Panc1 (cell line): ENCODE results near the gene FIGN. TPM values are rescaled to one million over a fixed set of nuclear protein-coding genes. Genes with fewer than 3 reads are reported as not detected.

Experiments used
- ATAC-seq: fragments of 200-7000 bp; cut with Tn5 transposase; 2 replicates; pipeline ENCODE4 v1.9.1; 2020; ENCODE audit warnings: mild to moderate bottlenecking, moderate library complexity
- BruUV-seq: library from RNA; stranded (reverse); fragments of 400-500 nt; replicated peaks from 2 replicates; lab custom pipeline; 2021; lab: Mats Ljungman, UMichigan
- CTCF ChIA-PET: fragments of 300-600 bp; sonication (Branson Sonifier 250); formaldehyde crosslinking; loops from one replicate; lab custom pipeline; 2022; ENCODE audit warnings: antibody characterized with exemption; lab: Charles Lee
- POLR2A ChIA-PET: fragments of 300-600 bp; sonication (Branson Sonifier 250); formaldehyde crosslinking; loops from one replicate; lab custom pipeline; 2022; ENCODE audit warnings: antibody characterized with exemption; lab: Charles Lee
- DNase-seq: peaks from one replicate; pipeline ENCODE4 v3.0.0-alpha.2; 2010; ENCODE audit warnings: low read depth, low spot score
- H3K27ac ChIP-seq: 2 replicates; pipeline ENCODE4 v1.5.1; 2011; ENCODE audit warnings: mild to moderate bottlenecking, low read length, inconsistent platforms
- H3K27me3 ChIP-seq: fragments of 200-500 bp; sonication (Bioruptor generic); 2 replicates; pipeline ENCODE4 v1.6.0; 2014; ENCODE audit warnings: low read length, inconsistent platforms; ENCODE audit not compliant: control insufficient read depth, insufficient read depth
- H3K36me3 ChIP-seq: fragments of 200-500 bp; sonication (Bioruptor generic); 2 replicates; pipeline ENCODE4 v1.5.1; 2014; ENCODE audit warnings: inconsistent platforms, mild to moderate bottlenecking, low read length, moderate library complexity; ENCODE audit not compliant: control insufficient read depth, insufficient read depth
- H3K4me1 ChIP-seq: 2 replicates; pipeline ENCODE4 v1.5.1; 2011; ENCODE audit warnings: inconsistent platforms, mild to moderate bottlenecking, low read length, moderate library complexity; ENCODE audit not compliant: control insufficient read depth, insufficient read depth
- H3K4me3 ChIP-seq, 2 experiments: 2 replicates each; pipeline ENCODE4 v1.5.1; 2011 to 2012; ENCODE audit warnings: low read depth in 2 of 2, low read length in 2 of 2, mild to moderate bottlenecking in 2 of 2, inconsistent platforms in 1 of 2, moderate library complexity in 1 of 2
- H3K9me3 ChIP-seq: fragments of 200-500 bp; sonication (Bioruptor generic); 2 replicates; pipeline ENCODE4 v1.5.1; 2014; ENCODE audit warnings: low read depth, mild to moderate bottlenecking, inconsistent platforms, low read length, moderate library complexity; ENCODE audit not compliant: control insufficient read depth, insufficient read depth
- POLR2AphosphoS5 ChIP-seq: IDR thresholded peaks from 2 replicates; pipeline ENCODE4 v1.6.1; 2012; ENCODE audit warnings: mild to moderate bottlenecking, low read depth, low read length, moderate library complexity
- SIN3A ChIP-seq: IDR thresholded peaks from 2 replicates; pipeline ENCODE4 v1.6.1; 2012; ENCODE audit warnings: low read depth, mild to moderate bottlenecking, low read length, moderate library complexity, borderline replicate concordance; ENCODE audit not compliant: insufficient read depth
- TCF7L2 ChIP-seq: IDR thresholded peaks from 2 replicates; pipeline ENCODE4 v1.6.1; 2011; ENCODE audit warnings: mild to moderate bottlenecking, low read depth, low read length, inconsistent platforms
- in situ Hi-C: cut with HindIII; loops from 2 replicates; pipeline ENCODE4 v1.10.0; 2016; ENCODE audit warnings: low sequenced_read_pairs, low pct_unique_long_range_greater_than_20kb
- intact Hi-C: fragments of 100-400 bp; cut with micrococcal nuclease; formaldehyde crosslinking; loops from one replicate; pipeline ENCODE4 v1.10.0; 2022; ENCODE audit not compliant: unreplicated experiment
- total RNA-seq: library from RNA; stranded (reverse); gene quantifications from one replicate; pipeline ENCODE4 v1.2.1, GENCODE V29; 2021; ENCODE audit not compliant: unreplicated experiment
- TF ChIP-seq, protein P1 (sequence below), 2 experiments: IDR thresholded peaks; 2 replicates each; pipeline ENCODE4 v1.6.1; 2011 to 2012; ENCODE audit warnings: low read depth in 2 of 2, control low read depth in 1 of 2, low read length in 1 of 2, mild to moderate bottlenecking in 1 of 2, moderate library complexity in 1 of 2; ENCODE audit not compliant: insufficient read depth in 1 of 2
- TF ChIP-seq, protein P2 (sequence below): fragments of 450-650 bp; IDR thresholded peaks from 2 replicates; pipeline ENCODE4 v1.5.1; 2017; ENCODE audit warnings: mild to moderate bottlenecking

FIGN gene
- total RNA-seq, 1 experiment from 2014 or later: 19.5 TPM

DNA sequence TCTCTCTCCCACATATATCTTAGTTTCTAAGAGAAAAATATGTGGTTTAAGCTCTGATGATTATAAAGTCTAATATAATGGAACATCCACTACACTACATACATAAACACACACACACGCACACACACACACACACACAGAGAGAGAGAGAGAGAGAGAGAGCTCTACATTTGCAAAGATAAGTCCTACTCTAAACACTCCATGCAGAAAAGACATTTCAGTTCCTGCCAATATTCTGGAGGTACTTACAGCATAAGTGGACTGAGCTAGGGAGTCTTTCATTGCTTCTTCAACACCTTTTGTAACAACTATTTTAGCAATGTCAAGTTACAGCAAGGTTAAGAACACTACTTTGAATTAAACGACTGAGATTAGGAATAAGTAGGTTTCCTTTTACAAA, 80.1 kb downstream of the FIGN start:
- no peaks in the 10 kb centered on the region for H3K4me1 ChIP-seq
- CTCF ChIA-PET: interaction anchor here (0.7 kb wide), 1 partner anchor 25 kb away, joined by 7 read pairs; no protein-coding TSS in a partner anchor
- no peaks in the 10 kb centered on the region for H3K36me3 ChIP-seq
- DNase-seq: no peak
- no peak for TF ChIP-seq TCF7L2
- TF ChIP-seq POLR2AphosphoS5: no peak
- TF ChIP-seq, protein P1, sequence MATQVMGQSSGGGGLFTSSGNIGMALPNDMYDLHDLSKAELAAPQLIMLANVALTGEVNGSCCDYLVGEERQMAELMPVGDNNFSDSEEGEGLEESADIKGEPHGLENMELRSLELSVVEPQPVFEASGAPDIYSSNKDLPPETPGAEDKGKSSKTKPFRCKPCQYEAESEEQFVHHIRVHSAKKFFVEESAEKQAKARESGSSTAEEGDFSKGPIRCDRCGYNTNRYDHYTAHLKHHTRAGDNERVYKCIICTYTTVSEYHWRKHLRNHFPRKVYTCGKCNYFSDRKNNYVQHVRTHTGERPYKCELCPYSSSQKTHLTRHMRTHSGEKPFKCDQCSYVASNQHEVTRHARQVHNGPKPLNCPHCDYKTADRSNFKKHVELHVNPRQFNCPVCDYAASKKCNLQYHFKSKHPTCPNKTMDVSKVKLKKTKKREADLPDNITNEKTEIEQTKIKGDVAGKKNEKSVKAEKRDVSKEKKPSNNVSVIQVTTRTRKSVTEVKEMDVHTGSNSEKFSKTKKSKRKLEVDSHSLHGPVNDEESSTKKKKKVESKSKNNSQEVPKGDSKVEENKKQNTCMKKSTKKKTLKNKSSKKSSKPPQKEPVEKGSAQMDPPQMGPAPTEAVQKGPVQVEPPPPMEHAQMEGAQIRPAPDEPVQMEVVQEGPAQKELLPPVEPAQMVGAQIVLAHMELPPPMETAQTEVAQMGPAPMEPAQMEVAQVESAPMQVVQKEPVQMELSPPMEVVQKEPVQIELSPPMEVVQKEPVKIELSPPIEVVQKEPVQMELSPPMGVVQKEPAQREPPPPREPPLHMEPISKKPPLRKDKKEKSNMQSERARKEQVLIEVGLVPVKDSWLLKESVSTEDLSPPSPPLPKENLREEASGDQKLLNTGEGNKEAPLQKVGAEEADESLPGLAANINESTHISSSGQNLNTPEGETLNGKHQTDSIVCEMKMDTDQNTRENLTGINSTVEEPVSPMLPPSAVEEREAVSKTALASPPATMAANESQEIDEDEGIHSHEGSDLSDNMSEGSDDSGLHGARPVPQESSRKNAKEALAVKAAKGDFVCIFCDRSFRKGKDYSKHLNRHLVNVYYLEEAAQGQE (IDR thresholded peaks at IDR 0.05; ENCODE audit: insufficient read depth in 1 of 2, low read depth in 2 of 2, low read length in 1 of 2): no peak
- TF ChIP-seq SIN3A: no peak
- TF ChIP-seq, protein P2, sequence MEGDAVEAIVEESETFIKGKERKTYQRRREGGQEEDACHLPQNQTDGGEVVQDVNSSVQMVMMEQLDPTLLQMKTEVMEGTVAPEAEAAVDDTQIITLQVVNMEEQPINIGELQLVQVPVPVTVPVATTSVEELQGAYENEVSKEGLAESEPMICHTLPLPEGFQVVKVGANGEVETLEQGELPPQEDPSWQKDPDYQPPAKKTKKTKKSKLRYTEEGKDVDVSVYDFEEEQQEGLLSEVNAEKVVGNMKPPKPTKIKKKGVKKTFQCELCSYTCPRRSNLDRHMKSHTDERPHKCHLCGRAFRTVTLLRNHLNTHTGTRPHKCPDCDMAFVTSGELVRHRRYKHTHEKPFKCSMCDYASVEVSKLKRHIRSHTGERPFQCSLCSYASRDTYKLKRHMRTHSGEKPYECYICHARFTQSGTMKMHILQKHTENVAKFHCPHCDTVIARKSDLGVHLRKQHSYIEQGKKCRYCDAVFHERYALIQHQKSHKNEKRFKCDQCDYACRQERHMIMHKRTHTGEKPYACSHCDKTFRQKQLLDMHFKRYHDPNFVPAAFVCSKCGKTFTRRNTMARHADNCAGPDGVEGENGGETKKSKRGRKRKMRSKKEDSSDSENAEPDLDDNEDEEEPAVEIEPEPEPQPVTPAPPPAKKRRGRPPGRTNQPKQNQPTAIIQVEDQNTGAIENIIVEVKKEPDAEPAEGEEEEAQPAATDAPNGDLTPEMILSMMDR: no peak
- ATAC-seq: no peak
- in situ Hi-C loops (no loop called here), intact Hi-C loops (no loop called here)
- no peaks in the 10 kb centered on the region for H3K27me3 ChIP-seq
- BruUV-seq: no TSS peak
- POLR2A ChIA-PET: no interaction called here
- H3K9me3 ChIP-seq: no peaks in the 10 kb centered on the region
- H3K4me3 ChIP-seq: no peak overlapping the region
- no peak overlapping the region for H3K27ac ChIP-seq

DNA sequence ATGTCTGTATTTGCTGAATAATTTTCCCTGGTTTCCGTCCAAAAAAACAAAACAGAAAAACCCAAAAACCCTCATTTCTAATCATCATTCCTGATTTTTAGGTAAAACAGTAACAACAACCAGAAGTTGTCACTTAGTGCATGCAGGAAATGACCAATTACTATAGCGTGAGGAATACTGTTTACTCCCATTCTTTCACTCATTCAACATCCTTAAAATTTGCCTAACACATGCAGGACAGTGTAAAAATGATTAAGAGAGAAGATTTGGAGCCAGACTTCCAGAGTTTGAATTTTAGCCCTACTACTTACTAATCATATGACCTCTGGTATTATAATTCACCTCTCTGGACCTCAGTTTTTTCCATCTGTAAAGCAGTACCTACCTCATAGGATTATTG, 83.1 kb downstream of the FIGN start:
- H3K9me3 ChIP-seq: no peaks in the 10 kb centered on the region
- in situ Hi-C loops (no loop called here), intact Hi-C loops (no loop called here)
- no peak for DNase-seq
- no peaks in the 10 kb centered on the region for H3K27me3 ChIP-seq
- no peak overlapping the region for H3K27ac ChIP-seq
- H3K36me3 ChIP-seq: no peaks in the 10 kb centered on the region
- TF ChIP-seq, protein P1 (IDR thresholded peaks at IDR 0.05; ENCODE audit: insufficient read depth in 1 of 2, low read depth in 2 of 2, low read length in 1 of 2): no peak
- TF ChIP-seq, protein P2: no peak
- TF ChIP-seq POLR2AphosphoS5: no peak
- TF ChIP-seq TCF7L2: no peak
- no TSS peak for BruUV-seq
- POLR2A ChIA-PET: interaction anchor here (0.6 kb wide), 1 partner anchor 15 kb away, joined by 3 read pairs; no protein-coding TSS in a partner anchor
- H3K4me3 ChIP-seq: no peak overlapping the region
- 0 out of 2 replicates have a peak, but pooled peaks cover 3% of the 10 kb centered on the region for H3K4me1 ChIP-seq
- CTCF ChIA-PET: no interaction called here
- ATAC-seq: no peak
